Keratinocyte (primary cell): ENCODE data around the gene BAZ1A. TPM values are rescaled to one million over a fixed set of nuclear protein-coding genes. Genes with fewer than 3 reads are reported as not detected.

Experiments
- DNase-seq: peaks from one replicate; pipeline ENCODE4 v3.0.0-alpha.2; 2011; ENCODE audit warnings: low read depth, missing footprints, low spot score
- FAIRE-seq: peaks from 2 replicates; lab custom pipeline; 2011; peaks lifted over from hg19 to GRCh38; lab: Jason Lieb, UNC
- H2AFZ ChIP-seq: 2 replicates; pipeline ENCODE4 v1.6.0; 2012; ENCODE audit warnings: low read length, control low read depth, inconsistent platforms; ENCODE audit not compliant: control insufficient read depth
- H3K27ac ChIP-seq: 2 replicates; pipeline ENCODE4 v1.5.1; 2011; ENCODE audit warnings: low read length; ENCODE audit not compliant: control insufficient read depth, insufficient read depth
- H3K27me3 ChIP-seq: 3 replicates; pipeline ENCODE4 v1.6.0; 2011; ENCODE audit warnings: low read length; ENCODE audit not compliant: control insufficient read depth, insufficient read depth; ENCODE audit errors: extremely low read depth
- H3K36me3 ChIP-seq, 2 experiments: 2 replicates in 1 of 2; 3 replicates in 1 of 2; pipeline ENCODE4 v1.5.1; 2011; ENCODE audit warnings: low read length in 2 of 2, mild to moderate bottlenecking in 1 of 2; ENCODE audit not compliant: control insufficient read depth in 2 of 2, insufficient read depth in 2 of 2; ENCODE audit errors: extremely low read depth in 1 of 2
- H3K4me1 ChIP-seq: 3 replicates; pipeline ENCODE4 v1.5.1; 2011; ENCODE audit warnings: low read length; ENCODE audit not compliant: control insufficient read depth, insufficient read depth; ENCODE audit errors: extremely low read depth
- H3K4me2 ChIP-seq: 3 replicates; pipeline ENCODE4 v1.6.0; 2011; ENCODE audit warnings: low read depth, low read length; ENCODE audit not compliant: control insufficient read depth, insufficient read depth; ENCODE audit errors: extremely low read depth
- H3K4me3 ChIP-seq, 3 experiments: fragments of 200-600 bp in 1 of 3; sonication (generic) in 1 of 3; 2 replicates in 2 of 3; 3 replicates in 1 of 3; pipeline ENCODE4 v1.5.1; 2011 to 2016; ENCODE audit warnings: low read length in 3 of 3, mild to moderate bottlenecking in 3 of 3, control low read depth in 2 of 3, inconsistent platforms in 1 of 3, low read depth in 1 of 3, mixed read lengths in 1 of 3, mixed run types in 1 of 3, moderate library complexity in 1 of 3; ENCODE audit not compliant: control insufficient read depth in 2 of 3, insufficient read depth in 2 of 3; ENCODE audit errors: extremely low read depth in 1 of 3
- H3K79me2 ChIP-seq: 2 replicates; pipeline ENCODE4 v1.6.0; 2012; ENCODE audit warnings: low read length; ENCODE audit not compliant: control insufficient read depth, insufficient read depth
- H3K9ac ChIP-seq: 3 replicates; pipeline ENCODE4 v1.6.0; 2011; ENCODE audit warnings: low read length; ENCODE audit not compliant: control insufficient read depth, insufficient read depth; ENCODE audit errors: extremely low read depth
- H3K9me1 ChIP-seq: 3 replicates; pipeline ENCODE4 v1.6.0; 2011; ENCODE audit warnings: low read length; ENCODE audit not compliant: control insufficient read depth, insufficient read depth; ENCODE audit errors: extremely low read depth
- H3K9me3 ChIP-seq: 2 replicates; pipeline ENCODE4 v1.5.1; 2012; ENCODE audit warnings: low read depth, low read length; ENCODE audit not compliant: control insufficient read depth
- H4K20me1 ChIP-seq: 3 replicates; pipeline ENCODE4 v1.6.0; 2011; ENCODE audit warnings: low read length; ENCODE audit not compliant: control insufficient read depth, insufficient read depth; ENCODE audit errors: extremely low read depth
- CTCF ChIP-seq, 3 experiments: IDR thresholded peaks in 1 of 3; conservative IDR thresholded peaks in 1 of 3; optimal IDR thresholded peaks in 1 of 3; 2 replicates in 2 of 3; 3 replicates in 1 of 3; pipeline versions ENCODE3 to v1.5.1; 2011; ENCODE audit warnings: low read length in 3 of 3, mild to moderate bottlenecking in 3 of 3, moderate library complexity in 2 of 3, control low read depth in 1 of 3, inconsistent platforms in 1 of 3; ENCODE audit not compliant: insufficient read depth in 2 of 3; ENCODE audit errors: extremely low read depth in 1 of 3
- EZH2 ChIP-seq: IDR thresholded peaks from one replicate; pipeline ENCODE4 v1.6.1; 2012; ENCODE audit warnings: inconsistent platforms, mild to moderate bottlenecking, low read length, moderate library complexity
- dilution Hi-C: fragments of 300-500 bp; cut with MboI; formaldehyde crosslinking; loops from one replicate; pipeline ENCODE4 v1.7.0; 2020; ENCODE audit warnings: low sequenced_read_pairs; ENCODE audit not compliant: extremely low pct_ligation_motif_present
- polyA plus RNA-seq, 5 experiments: library from polyadenylated mRNA; depleted of rRNA in 3 of 5; stranded (reverse) in 3 of 5; stranded (forward) in 1 of 5; unstranded in 1 of 5; fragments of >200 nt; gene quantifications; 1 replicate in 1 of 5; 2 replicates in 3 of 5; 3 replicates in 1 of 5; pipeline versions ENCODE4 v1.2.1 to v1.2.3, GENCODE V29; 2011 to 2012; ENCODE audit warnings: missing spikeins in 2 of 5, low read depth in 1 of 5, low replicate concordance in 1 of 5

Gene BAZ1A
- polyA plus RNA-seq, 1 donor (not counting 4 experiments of a cell fraction or from before 2014, with no cell fraction given) = 52.0 TPM

DNA sequence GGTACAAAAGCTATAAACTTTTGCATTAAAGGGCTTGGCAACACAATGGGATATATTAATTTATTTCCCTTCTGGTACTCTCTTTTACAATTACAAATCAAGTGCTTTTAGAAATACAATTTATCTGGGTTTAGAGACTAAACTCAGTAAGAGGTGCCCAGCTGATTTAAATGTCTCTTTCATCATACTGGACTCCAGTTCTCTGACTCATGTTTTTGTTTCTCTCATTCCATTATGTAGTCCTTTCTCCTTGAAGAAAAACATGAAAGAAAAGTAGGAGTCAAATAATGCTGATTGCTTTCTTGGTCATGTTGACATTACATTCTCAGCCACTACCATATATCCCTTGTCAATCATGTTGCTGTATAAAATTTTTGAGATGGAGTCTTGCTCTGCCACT, 124.5 kb downstream of the BAZ1A start:
- H3K9me1 ChIP-seq = no peaks in the 10 kb centered on the region
- peak; percentile 13 for FAIRE-seq
- no peaks in the 10 kb centered on the region for H3K79me2 ChIP-seq
- no peak overlapping the region for H3K27ac ChIP-seq
- H3K4me3 ChIP-seq = no peak overlapping the region
- H3K27me3 ChIP-seq = no peaks in the 10 kb centered on the region
- H3K9ac ChIP-seq = no peak overlapping the region
- no peaks in the 10 kb centered on the region for H4K20me1 ChIP-seq
- dilution Hi-C loops = no loop called here
- peaks cover 2 to 5% of the 10 kb centered on the region in 2 experiments for H3K36me3 ChIP-seq
- DNase-seq = no peak
- H3K4me1 ChIP-seq = no peaks in the 10 kb centered on the region
- H3K9me3 ChIP-seq = no peaks in the 10 kb centered on the region
- no peak for TF ChIP-seq CTCF (optimal IDR thresholded peaks at IDR 0.05 in 1 of 3, IDR thresholded peaks at IDR 0.05 in 1 of 3, conservative IDR thresholded peaks at IDR 0.05 in 1 of 3; ENCODE audit: extremely low read depth in 1 of 3, insufficient read depth in 2 of 3, low read length in 3 of 3)
- TF ChIP-seq EZH2 = no peak
- H2AFZ ChIP-seq = no peak overlapping the region
- no peak overlapping the region for H3K4me2 ChIP-seq

- no peaks in the 10 kb centered on the region for H3K27me3 ChIP-seq
- no peaks in the 10 kb centered on the region for H3K9me3 ChIP-seq
- H4K20me1 ChIP-seq = no peaks in the 10 kb centered on the region
- H3K4me2 ChIP-seq = no peak overlapping the region
- no peak overlapping the region for H3K9ac ChIP-seq
- TF ChIP-seq CTCF (optimal IDR thresholded peaks at IDR 0.05 in 1 of 3, IDR thresholded peaks at IDR 0.05 in 1 of 3, conservative IDR thresholded peaks at IDR 0.05 in 1 of 3; ENCODE audit: extremely low read depth in 1 of 3, insufficient read depth in 2 of 3, low read length in 3 of 3) = no peak
- no peak for TF ChIP-seq EZH2
- H3K36me3 ChIP-seq = peaks cover under 1 to 5% of the 10 kb centered on the region in 2 experiments
- no peak overlapping the region for H2AFZ ChIP-seq
- H3K4me3 ChIP-seq = no peak overlapping the region
- no peak overlapping the region for H3K27ac ChIP-seq
- FAIRE-seq = no peak
- no peaks in the 10 kb centered on the region for H3K4me1 ChIP-seq
- dilution Hi-C loops = no loop called here
- H3K79me2 ChIP-seq = no peaks in the 10 kb centered on the region
- DNase-seq = no peak
- no peaks in the 10 kb centered on the region for H3K9me1 ChIP-seq
Measured at GRCh38 chr14:34750233-34750632, 124.9 kb downstream of the BAZ1A start.
